Mesenchymal stem cell (in vitro differentiated cells and primary cell): ENCODE results near the gene FOSL2.

ENCODE experiments used
- DNase-seq: peaks from one replicate; pipeline ENCODE4 v3.0.0-alpha.2; 2013
- H2AFZ ChIP-seq: one replicate; pipeline ENCODE4 v1.6.1; 2013; ENCODE audit warnings: low read depth, mild to moderate bottlenecking, control low read depth, inconsistent platforms, low read length, moderate library complexity
- H2AK5ac ChIP-seq: 2 replicates; pipeline ENCODE4 v1.6.1; 2013; ENCODE audit warnings: low read length, moderate library complexity, mild to moderate bottlenecking, inconsistent platforms; ENCODE audit not compliant: severe bottlenecking
- H2BK120ac ChIP-seq: one replicate; pipeline ENCODE4 v1.6.1; 2013; ENCODE audit warnings: low read depth, mild to moderate bottlenecking, inconsistent platforms, low read length, moderate library complexity
- H2BK12ac ChIP-seq, 2 experiments: one replicate each; pipeline ENCODE4 v1.6.1; 2013; ENCODE audit warnings: inconsistent platforms in 2 of 2, low read length in 2 of 2, mild to moderate bottlenecking in 2 of 2, moderate library complexity in 2 of 2, control low read depth in 1 of 2
- H2BK15ac ChIP-seq: one replicate; pipeline ENCODE4 v1.6.1; 2013; ENCODE audit warnings: mild to moderate bottlenecking, low read depth, inconsistent platforms; ENCODE audit not compliant: poor library complexity, severe bottlenecking
- H2BK5ac ChIP-seq: 2 replicates; pipeline ENCODE4 v1.6.1; 2013; ENCODE audit warnings: low read depth, mild to moderate bottlenecking, low read length, control low read depth, inconsistent platforms; ENCODE audit not compliant: poor library complexity, severe bottlenecking
- H3K14ac ChIP-seq, 2 experiments: one replicate each; pipeline ENCODE4 v1.6.1; 2013; ENCODE audit warnings: inconsistent platforms in 2 of 2, low read length in 2 of 2, control low read depth in 1 of 2, mild to moderate bottlenecking in 1 of 2, moderate library complexity in 1 of 2
- H3K18ac ChIP-seq, 2 experiments: one replicate each; pipeline ENCODE4 v1.6.1; 2013; ENCODE audit warnings: inconsistent platforms in 2 of 2, low read length in 2 of 2, control low read depth in 1 of 2, low read depth in 1 of 2, mild to moderate bottlenecking in 1 of 2
- H3K23ac ChIP-seq, 2 experiments: one replicate each; pipeline ENCODE4 v1.6.1; 2013; ENCODE audit warnings: inconsistent platforms in 2 of 2, low read length in 2 of 2, mild to moderate bottlenecking in 2 of 2, moderate library complexity in 2 of 2, control low read depth in 1 of 2
- H3K27ac ChIP-seq: 2 replicates; pipeline ENCODE4 v1.5.1; 2013; ENCODE audit warnings: mild to moderate bottlenecking, moderate library complexity, low read length, control low read depth, inconsistent platforms; ENCODE audit not compliant: poor library complexity, severe bottlenecking
- H3K27me3 ChIP-seq, 2 experiments: 2 replicates each; pipeline versions ENCODE4 v1.6.1 to v1.7.0; 2013; ENCODE audit warnings: low read length in 2 of 2, mild to moderate bottlenecking in 2 of 2, moderate library complexity in 2 of 2, control low read depth in 1 of 2, inconsistent platforms in 1 of 2; ENCODE audit not compliant: control insufficient read depth in 1 of 2, insufficient read depth in 1 of 2
- H3K36me3 ChIP-seq, 2 experiments: 2 replicates each; pipeline versions ENCODE4 v1.6.1 to v1.7.0; 2013; ENCODE audit warnings: low read length in 2 of 2, control low read depth in 1 of 2, inconsistent platforms in 1 of 2, low read depth in 1 of 2, mild to moderate bottlenecking in 1 of 2; ENCODE audit not compliant: insufficient read depth in 2 of 2, control insufficient read depth in 1 of 2
- H3K4ac ChIP-seq, 2 experiments: one replicate each; pipeline ENCODE4 v1.6.1; 2013; ENCODE audit warnings: inconsistent platforms in 2 of 2, low read length in 2 of 2, mild to moderate bottlenecking in 2 of 2, moderate library complexity in 2 of 2, control low read depth in 1 of 2, low read depth in 1 of 2
- H3K4me1 ChIP-seq: 2 replicates; pipeline ENCODE4 v1.6.1; 2013; ENCODE audit warnings: low read depth, low read length, control low read depth; ENCODE audit not compliant: control insufficient read depth, insufficient read depth
- H3K4me2 ChIP-seq: 2 replicates; pipeline ENCODE4 v1.6.1; 2013; ENCODE audit warnings: low read length, mild to moderate bottlenecking, inconsistent platforms; ENCODE audit not compliant: poor library complexity, severe bottlenecking
- H3K4me3 ChIP-seq, 2 experiments: 2 replicates each; pipeline versions ENCODE4 v1.5.1 to v1.7.0; 2013; ENCODE audit warnings: low read length in 2 of 2, mild to moderate bottlenecking in 2 of 2, control low read depth in 1 of 2, low read depth in 1 of 2; ENCODE audit not compliant: insufficient read depth in 1 of 2
- H3K79me1 ChIP-seq: replicated peaks from 2 replicates; pipeline ENCODE4 v1.6.1; 2013; ENCODE audit warnings: mild to moderate bottlenecking, control low read depth, low read length, inconsistent platforms; ENCODE audit not compliant: poor library complexity, severe bottlenecking
- H3K9ac ChIP-seq: 2 replicates; pipeline ENCODE4 v1.7.0; 2013; ENCODE audit warnings: mild to moderate bottlenecking, low read length, moderate library complexity
- H3K9me3 ChIP-seq: 2 replicates; pipeline ENCODE4 v1.7.0; 2013; ENCODE audit warnings: mild to moderate bottlenecking, low read length; ENCODE audit not compliant: control insufficient read depth
- H4K8ac ChIP-seq: one replicate; pipeline ENCODE4 v1.6.1; 2013; ENCODE audit warnings: inconsistent platforms, mild to moderate bottlenecking, low read length, moderate library complexity
- H4K91ac ChIP-seq: one replicate; pipeline ENCODE4 v1.6.1; 2013; ENCODE audit warnings: mild to moderate bottlenecking, low read length, inconsistent platforms
- WGBS: methylation state at CpG from one replicate; pipeline ENCODE4 v1.1.7; 2013; ENCODE audit warnings: mixed read lengths; 5-methylcytosine and 5-hydroxymethylcytosine counted together

The FOSL2 gene

GRCh38 chr2:28381225-28382180, 11.2 kb upstream of the FOSL2 start:
- Histone ChIP-seq H3K4me3 (no peak overlapping the region), H3K23ac (no peak overlapping the region), H3K9me3 (no peaks in the 10 kb centered on the region), H2BK15ac (no peak overlapping the region), H2AK5ac (no peak overlapping the region), H3K27ac (no peak overlapping the region), H3K9ac (no peak overlapping the region), H3K4me2 (no peak overlapping the region), H2BK12ac (no peak overlapping the region), H4K8ac (no peak overlapping the region), H4K91ac (no peak overlapping the region), H3K14ac (no peak overlapping the region), H3K79me1 (no peaks in the 10 kb centered on the region), H3K4ac (no peak overlapping the region), H2AFZ (no peak overlapping the region), H3K27me3 (peaks cover 0 to 4% of the 10 kb centered on the region in 2 experiments), H3K4me1 (peaks cover 3% of the 10 kb centered on the region), H3K36me3 (no peaks in the 10 kb centered on the region), H3K18ac (no peak overlapping the region), H2BK5ac (no peak overlapping the region), H2BK120ac (no peak overlapping the region)
- 93% methylated on average over 12 of the region's 12 CpGs for WGBS
- DNase-seq, result no peak

GRCh38 chr2:28382755-28383154, 9.9 kb upstream of the FOSL2 start:
- peaks cover 0 to 4% of the 10 kb centered on the region in 2 experiments for H3K27me3 ChIP-seq
- no peak for DNase-seq

GRCh38 chr2:28387082-28387960, 5.3 kb upstream of the FOSL2 start:
- H3K4ac ChIP-seq, result peak overlapping the region in 1 of 2 experiments; percentile 52
- no peak overlapping the region for H3K27ac ChIP-seq
- no peak overlapping the region for H3K4me3 ChIP-seq
- peak overlapping the region in 1 of 2 experiments; percentile 61 for H3K18ac ChIP-seq
- peaks cover 2% of the 10 kb centered on the region for H3K79me1 ChIP-seq
- DNase-seq, result no peak
- no peaks in the 10 kb centered on the region for H3K27me3 ChIP-seq
- H3K9ac ChIP-seq, result no peak overlapping the region
- no peak overlapping the region for H4K8ac ChIP-seq
- H3K4me2 ChIP-seq, result no peak overlapping the region
- H3K14ac ChIP-seq, result no peak overlapping the region
- H2BK5ac ChIP-seq, result no peak overlapping the region
- no peak overlapping the region for H2AFZ ChIP-seq
- no peak overlapping the region for H2BK15ac ChIP-seq
- WGBS, result 40% methylated on average over 5 of the region's 6 CpGs
- H3K23ac ChIP-seq, result no peak overlapping the region
- no peaks in the 10 kb centered on the region for H3K36me3 ChIP-seq
- H2BK120ac ChIP-seq, result no peak overlapping the region
- H3K9me3 ChIP-seq, result no peaks in the 10 kb centered on the region
- peak overlapping the region; percentile 40 to 42 for H2BK12ac ChIP-seq
- H3K4me1 ChIP-seq, result peaks cover 21% of the 10 kb centered on the region
- H2AK5ac ChIP-seq, result peak overlapping the region; percentile 10
- peak overlapping the region; percentile 0 for H4K91ac ChIP-seq

More at GRCh38 chr2:28382755-28383154, 9.9 kb upstream of the FOSL2 start:
- no peak overlapping the region for H2AK5ac ChIP-seq
- H3K36me3 ChIP-seq, result no peaks in the 10 kb centered on the region
- H2AFZ ChIP-seq, result peak overlapping the region; percentile 24
- H3K14ac ChIP-seq, result peak overlapping the region in 1 of 2 experiments; percentile 74
- WGBS, result 89% methylated on average over 7 of the region's 7 CpGs
- H3K4me3 ChIP-seq, result no peak overlapping the region
- H2BK12ac ChIP-seq, result peak overlapping the region; percentile 63 to 96
- peak overlapping the region; percentile 44 for H4K91ac ChIP-seq
- peak overlapping the region in 1 of 2 experiments; percentile 48 for H3K23ac ChIP-seq
- peak overlapping the region; percentile 82 for H4K8ac ChIP-seq
- peak overlapping the region; percentile 51 to 80 for H3K4ac ChIP-seq
- no peak overlapping the region for H3K4me2 ChIP-seq
- no peaks in the 10 kb centered on the region for H3K79me1 ChIP-seq
- no peak overlapping the region for H3K9ac ChIP-seq
- no peak overlapping the region for H2BK5ac ChIP-seq
- H3K27ac ChIP-seq, result no peak overlapping the region
- H2BK15ac ChIP-seq, result peak overlapping the region; percentile 68
- H2BK120ac ChIP-seq, result no peak overlapping the region
- H3K9me3 ChIP-seq, result no peaks in the 10 kb centered on the region
- peak overlapping the region; percentile 52 to 81 for H3K18ac ChIP-seq
- peaks cover 7% of the 10 kb centered on the region for H3K4me1 ChIP-seq
